Skeletal muscle cell (primary cell): ENCODE measurements around the gene ARHGEF17.

ENCODE experiments used
- DNase-seq: peaks from one replicate; pipeline ENCODE4 v3.0.0-alpha.2; 2010; ENCODE audit warnings: low read depth
- H3K4me3 ChIP-seq: 2 replicates; pipeline ENCODE4 v1.5.1; 2011; ENCODE audit warnings: low read depth, mild to moderate bottlenecking, control low read depth, low read length, moderate library complexity

The ARHGEF17 gene, protein sequence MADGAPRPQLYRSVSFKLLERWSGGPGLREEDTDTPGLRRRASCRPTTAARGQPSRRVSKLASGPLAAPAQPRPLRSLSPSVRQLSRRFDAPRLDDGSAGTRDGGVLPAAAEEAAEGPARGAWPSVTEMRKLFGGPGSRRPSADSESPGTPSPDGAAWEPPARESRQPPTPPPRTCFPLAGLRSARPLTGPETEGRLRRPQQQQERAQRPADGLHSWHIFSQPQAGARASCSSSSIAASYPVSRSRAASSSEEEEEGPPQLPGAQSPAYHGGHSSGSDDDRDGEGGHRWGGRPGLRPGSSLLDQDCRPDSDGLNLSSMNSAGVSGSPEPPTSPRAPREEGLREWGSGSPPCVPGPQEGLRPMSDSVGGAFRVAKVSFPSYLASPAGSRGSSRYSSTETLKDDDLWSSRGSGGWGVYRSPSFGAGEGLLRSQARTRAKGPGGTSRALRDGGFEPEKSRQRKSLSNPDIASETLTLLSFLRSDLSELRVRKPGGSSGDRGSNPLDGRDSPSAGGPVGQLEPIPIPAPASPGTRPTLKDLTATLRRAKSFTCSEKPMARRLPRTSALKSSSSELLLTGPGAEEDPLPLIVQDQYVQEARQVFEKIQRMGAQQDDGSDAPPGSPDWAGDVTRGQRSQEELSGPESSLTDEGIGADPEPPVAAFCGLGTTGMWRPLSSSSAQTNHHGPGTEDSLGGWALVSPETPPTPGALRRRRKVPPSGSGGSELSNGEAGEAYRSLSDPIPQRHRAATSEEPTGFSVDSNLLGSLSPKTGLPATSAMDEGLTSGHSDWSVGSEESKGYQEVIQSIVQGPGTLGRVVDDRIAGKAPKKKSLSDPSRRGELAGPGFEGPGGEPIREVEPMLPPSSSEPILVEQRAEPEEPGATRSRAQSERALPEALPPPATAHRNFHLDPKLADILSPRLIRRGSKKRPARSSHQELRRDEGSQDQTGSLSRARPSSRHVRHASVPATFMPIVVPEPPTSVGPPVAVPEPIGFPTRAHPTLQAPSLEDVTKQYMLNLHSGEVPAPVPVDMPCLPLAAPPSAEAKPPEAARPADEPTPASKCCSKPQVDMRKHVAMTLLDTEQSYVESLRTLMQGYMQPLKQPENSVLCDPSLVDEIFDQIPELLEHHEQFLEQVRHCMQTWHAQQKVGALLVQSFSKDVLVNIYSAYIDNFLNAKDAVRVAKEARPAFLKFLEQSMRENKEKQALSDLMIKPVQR (N-terminal part only)

DNA sequence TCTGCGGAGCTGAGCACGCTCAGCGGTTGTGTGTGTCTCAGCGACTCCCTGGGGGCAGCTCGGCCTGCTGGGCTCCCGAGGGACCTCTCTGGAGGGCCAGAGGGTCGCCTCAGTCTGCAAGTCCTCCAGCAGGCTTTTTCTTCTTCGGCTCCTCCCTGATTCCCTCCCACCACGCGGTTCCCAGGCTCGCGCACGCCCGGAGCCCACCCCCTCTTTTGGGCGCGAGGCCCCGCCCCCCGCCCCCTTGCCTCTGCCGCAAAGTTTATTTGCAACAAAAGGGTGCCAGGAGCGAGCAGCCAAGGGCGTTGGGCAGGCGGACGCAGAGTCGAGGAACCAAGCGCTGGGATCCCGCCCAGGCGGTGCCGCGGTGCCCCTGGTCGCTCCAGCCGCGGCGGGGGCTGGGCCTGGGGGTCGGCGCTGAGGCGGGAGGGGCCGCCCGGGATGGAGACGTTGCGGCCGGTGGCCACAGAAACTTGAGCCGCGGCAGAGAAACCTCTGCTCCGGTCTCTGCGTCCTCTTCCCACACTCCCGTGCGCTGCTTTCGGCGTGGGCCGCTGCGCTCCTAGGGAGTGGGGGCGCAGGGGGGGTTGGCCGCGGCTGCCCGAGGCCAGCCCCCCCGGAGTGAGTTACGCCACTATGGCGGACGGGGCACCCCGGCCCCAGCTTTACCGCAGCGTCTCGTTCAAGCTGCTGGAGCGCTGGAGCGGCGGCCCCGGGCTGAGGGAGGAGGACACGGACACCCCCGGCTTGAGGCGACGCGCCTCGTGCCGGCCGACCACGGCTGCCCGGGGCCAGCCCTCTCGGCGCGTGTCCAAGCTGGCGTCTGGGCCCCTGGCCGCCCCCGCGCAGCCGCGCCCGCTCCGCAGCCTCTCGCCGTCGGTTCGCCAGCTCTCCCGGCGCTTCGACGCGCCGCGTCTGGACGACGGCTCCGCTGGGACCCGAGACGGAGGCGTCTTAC is at the start of gene ARHGEF17:
Gene ARHGEF17, plus strand, starts transcription at position 274 of the 958 bp plus-strand sequence. Its CDS starts 363 bp downstream, at position 637.
- DNase-seq = no peak
- H3K4me3 ChIP-seq = peak within 1 kb of the TSS; percentile 64

DNA sequence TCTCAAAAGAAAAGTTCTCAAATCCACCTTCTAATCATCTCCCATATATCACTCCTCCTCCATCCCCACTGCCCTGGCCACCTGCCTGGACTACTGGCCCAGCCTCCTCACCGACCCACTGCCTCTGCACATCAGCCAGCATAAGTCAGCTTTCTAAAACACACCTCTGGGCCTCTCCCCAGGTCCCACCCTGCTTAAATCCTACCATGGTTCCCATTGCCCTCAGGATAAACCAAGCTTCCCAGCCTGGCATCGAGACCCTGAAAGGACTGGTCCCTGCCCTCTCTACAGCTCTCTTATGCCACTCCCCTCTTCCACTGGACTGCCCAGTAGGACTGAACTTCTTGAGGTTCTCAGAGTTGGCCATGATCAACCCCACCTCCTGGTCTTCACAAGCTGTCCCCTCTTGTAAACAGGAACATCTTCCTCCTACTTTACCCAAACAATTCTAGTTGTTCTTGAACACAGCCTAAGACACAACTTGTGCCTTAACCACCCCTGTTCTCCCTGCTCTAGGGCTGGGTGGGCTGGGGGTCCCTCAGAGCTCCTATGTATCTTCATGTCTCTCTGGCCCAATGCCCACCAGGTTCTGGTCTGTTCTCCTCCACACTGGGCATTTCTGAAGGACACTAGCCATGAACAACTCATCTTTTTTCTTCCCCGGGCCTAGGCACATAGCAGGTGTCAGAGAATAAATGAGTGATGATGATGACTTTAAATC is 48.5 kb upstream of the ARHGEF17 start:
- H3K4me3 ChIP-seq = no peak overlapping the region
- no peak for DNase-seq

GRCh38 chr11:73260127-73260457 is 48.0 kb upstream of the ARHGEF17 start:
- H3K4me3 ChIP-seq = no peak overlapping the region
- no peak for DNase-seq

DNA sequence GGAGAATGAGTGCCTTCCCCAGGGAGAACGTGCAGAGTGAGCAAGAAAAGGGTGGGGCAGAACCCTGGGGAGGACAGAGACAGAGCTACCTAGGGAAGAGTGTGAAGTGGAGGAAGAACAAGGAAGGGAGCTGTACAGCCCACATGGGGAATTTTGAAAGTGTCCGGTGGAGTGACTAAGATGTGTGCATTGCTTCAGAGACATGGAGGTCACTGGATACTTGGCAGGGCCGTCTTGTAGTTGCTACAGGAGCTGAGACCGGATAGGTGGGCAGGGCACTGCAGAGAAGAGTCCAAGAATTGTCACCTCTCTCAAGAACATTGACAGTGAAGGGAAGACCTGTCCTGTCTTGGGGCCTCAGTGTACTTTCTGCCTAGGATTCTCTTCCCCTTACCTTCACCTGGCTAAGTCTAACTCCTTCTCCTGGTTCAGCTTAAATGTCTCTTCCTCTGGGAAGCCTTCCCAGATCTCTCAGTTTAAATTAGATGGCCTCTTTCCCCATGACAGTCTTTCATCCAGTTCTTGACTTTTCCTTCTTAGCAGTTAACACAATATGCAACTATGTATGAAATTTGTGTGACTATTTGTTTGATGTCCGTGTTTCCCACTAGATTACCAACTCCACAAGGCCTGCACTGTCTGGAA is 45.1 kb upstream of the ARHGEF17 start:
- DNase-seq = no peak
- H3K4me3 ChIP-seq = no peak overlapping the region

DNA sequence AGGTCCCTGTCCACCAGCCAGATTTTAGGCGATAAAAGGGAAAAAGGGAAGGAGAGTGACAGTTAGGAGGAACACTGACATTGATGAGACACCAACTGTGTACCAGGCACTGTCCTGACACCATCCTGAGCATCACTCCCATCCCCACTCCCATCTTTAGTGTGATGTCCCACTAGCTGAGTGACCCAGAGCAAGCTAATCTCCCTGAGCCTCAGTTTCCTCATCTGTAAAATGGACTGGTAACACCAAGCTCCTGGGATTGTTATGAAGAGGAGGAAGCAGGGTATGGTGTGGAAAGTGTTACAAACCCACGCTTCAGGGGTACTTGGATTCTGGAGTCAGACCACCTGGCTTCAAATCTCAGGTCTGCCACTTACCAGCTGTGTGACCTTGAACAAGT is 44.4 kb upstream of the ARHGEF17 start:
- no peak overlapping the region for H3K4me3 ChIP-seq
- DNase-seq = no peak

GRCh38 chr11:73265278-73265810 is 42.7 kb upstream of the ARHGEF17 start:
- no peak for DNase-seq
- H3K4me3 ChIP-seq = no peak overlapping the region

DNA sequence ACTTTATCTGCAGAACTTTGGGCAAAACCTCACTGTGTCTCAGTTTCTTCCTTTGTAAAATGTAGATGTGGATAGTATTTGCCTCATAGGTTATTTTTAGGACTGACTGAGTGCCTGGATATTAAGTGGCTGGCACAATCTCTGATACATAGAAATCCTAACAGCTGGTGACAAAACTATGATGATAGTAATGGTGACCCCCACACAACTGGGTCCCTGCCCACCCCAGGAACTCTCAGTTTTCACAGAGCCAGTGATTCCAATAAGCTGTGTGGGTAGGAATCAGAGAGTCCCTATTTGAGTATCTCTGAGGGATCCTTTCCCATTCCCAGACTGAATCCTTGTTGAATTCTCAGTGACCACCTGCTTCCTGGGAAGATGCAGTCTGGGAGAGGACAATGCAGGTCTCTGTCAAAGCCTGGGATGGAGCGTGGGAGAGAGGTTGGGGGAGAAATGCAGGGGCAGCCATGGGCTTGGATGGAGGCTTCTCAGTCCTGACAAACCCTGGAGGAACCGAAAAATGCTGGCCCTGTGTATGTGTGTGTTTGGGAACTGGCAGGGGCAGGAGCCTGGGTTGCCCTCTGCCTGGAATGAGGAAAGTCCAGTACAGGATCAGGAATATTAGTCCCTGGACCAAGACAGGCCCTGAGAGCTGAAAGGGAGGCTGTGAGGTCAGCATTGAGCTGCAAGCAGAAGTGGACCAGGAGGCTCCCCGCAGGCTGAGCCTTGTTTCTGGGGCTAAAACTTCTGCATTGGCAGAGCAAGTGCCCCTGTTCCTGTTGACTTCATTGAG is 42.0 kb upstream of the ARHGEF17 start:
- no peak overlapping the region for H3K4me3 ChIP-seq
- no peak for DNase-seq

DNA sequence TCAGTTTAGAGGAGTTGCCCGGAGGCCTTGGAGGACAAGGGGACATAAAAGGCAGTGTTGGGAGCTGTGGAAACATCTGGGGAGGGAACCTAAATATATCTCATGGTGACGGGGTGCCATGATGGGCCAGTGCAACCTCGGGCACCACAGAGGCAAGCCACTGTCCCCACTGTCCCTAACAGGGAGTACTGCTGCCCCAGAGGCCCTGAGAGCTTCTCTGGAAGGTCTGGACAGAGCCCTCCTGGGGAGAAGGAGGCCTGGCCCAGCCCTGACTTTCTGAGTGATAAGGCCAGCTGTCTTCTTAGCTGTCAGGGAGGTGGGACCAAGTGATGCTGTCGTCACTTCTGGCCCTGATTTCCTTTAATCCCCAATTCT is 41.4 kb upstream of the ARHGEF17 start:
- no peak for DNase-seq
- H3K4me3 ChIP-seq = no peak overlapping the region

- H3K4me3 ChIP-seq = no peak overlapping the region
- no peak for DNase-seq
Measured at GRCh38 chr11:73267122-73267846, 40.8 kb upstream of the ARHGEF17 start.

- no peak overlapping the region for H3K4me3 ChIP-seq
- no peak for DNase-seq
Measured at GRCh38 chr11:73267906-73268540, 40.1 kb upstream of the ARHGEF17 start.

DNA sequence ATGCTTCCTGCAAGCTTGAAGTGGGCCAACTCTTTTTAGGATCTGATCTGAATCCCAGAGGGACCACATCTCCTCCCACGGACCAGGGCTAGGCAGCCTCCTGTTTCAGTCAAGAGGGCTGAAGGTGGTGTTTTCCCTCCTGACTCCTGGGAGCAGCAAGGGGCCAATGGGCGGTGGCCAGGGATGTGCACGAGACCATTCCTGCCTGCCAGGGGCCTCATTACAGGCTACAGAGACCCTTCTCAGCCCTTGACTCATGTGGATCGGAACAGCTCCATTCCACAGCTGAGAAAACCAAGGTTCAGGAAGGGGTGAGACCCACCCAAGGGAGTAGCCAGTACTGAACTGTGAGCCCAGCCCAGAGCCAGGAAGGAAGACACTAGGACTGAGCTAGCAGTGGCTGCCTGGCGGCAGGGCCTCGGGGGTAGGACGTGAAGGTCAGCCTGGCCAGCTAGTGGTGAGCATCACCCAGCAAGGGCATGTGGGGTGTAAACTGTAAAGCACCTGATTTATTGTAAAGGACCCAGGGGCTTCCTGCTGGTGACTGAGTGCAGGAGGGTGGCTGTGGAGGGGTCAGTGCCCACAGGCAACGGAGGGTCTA is 39.3 kb upstream of the ARHGEF17 start:
- DNase-seq = no peak
- H3K4me3 ChIP-seq = no peak overlapping the region

- no peak for DNase-seq
- no peak overlapping the region for H3K4me3 ChIP-seq
Measured at GRCh38 chr11:73269459-73270015, 38.5 kb upstream of the ARHGEF17 start.

GRCh38 chr11:73270016-73270854 is 37.8 kb upstream of the ARHGEF17 start:
- no peak overlapping the region for H3K4me3 ChIP-seq
- DNase-seq = no peak

DNA sequence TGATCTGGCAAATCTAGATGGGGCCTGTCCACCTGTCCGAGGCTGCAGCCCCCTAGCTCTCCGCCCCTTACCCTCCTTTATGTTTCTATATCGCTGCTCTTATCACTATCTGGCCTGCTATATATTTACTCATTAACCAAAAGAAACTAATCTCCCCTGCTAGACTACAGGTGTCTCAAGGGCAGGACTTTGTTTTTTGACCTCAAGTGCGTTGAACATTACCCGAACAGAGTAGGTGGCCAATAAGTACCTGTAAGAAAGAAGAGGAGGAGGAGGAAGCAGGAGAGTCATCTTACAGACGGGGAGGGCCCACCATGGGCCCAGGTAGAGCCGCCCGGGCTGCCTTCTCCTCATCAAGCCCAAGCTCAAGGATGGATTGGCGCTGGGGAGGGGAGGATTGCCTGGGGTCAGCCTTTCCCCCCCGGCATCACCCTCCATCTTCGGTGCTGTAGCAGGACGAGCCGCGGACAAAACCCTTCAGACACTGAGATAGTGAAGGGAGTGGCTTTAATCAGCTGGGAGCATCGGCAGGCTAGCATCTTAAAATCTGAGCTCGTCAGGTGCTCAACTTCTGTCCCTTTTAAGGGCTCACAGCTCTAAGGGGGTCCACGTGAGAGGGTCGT is 37.1 kb upstream of the ARHGEF17 start:
- no peak overlapping the region for H3K4me3 ChIP-seq
- no peak for DNase-seq
